Fibroblast of peridontal ligament (primary cell): ENCODE measurements around the gene CLEC16A.
A peak's percentile ranks its signal among the peaks of the same experiment; 100 is the strongest.

Experiments
- DNase-seq: peaks from one replicate; pipeline ENCODE4 v3.0.0-alpha.2; 2010; ENCODE audit errors: extremely low read depth

The CLEC16A gene

GRCh38 chr16:11016524-11016988 is 72.2 kb downstream of the CLEC16A start:
- DNase-seq = no peak

GRCh38 chr16:11016993-11017392 is 72.6 kb downstream of the CLEC16A start:
- DNase-seq = no peak

GRCh38 chr16:11017499-11017898 is 73.1 kb downstream of the CLEC16A start:
- no peak for DNase-seq

GRCh38 chr16:11020388-11020787 is 76.0 kb downstream of the CLEC16A start:
- DNase-seq = no peak

GRCh38 chr16:11020792-11021551 is 76.6 kb downstream of the CLEC16A start:
- peak; percentile 71 for DNase-seq

- no peak for DNase-seq
Measured at GRCh38 chr16:11022002-11022401, 77.6 kb downstream of the CLEC16A start.

GRCh38 chr16:11023262-11024039 is 79.1 kb downstream of the CLEC16A start:
- DNase-seq = no peak

GRCh38 chr16:11024333-11025053 is 80.1 kb downstream of the CLEC16A start:
- no peak for DNase-seq

GRCh38 chr16:11025120-11025531 is 80.8 kb downstream of the CLEC16A start:
- DNase-seq = no peak

GRCh38 chr16:11029948-11030347 is 85.6 kb downstream of the CLEC16A start:
- DNase-seq = no peak

- DNase-seq = no peak
Measured at GRCh38 chr16:11030990-11031510, 86.7 kb downstream of the CLEC16A start.

- no peak for DNase-seq
Measured at GRCh38 chr16:11032000-11032921, 87.9 kb downstream of the CLEC16A start.

GRCh38 chr16:11032922-11033291 is 88.5 kb downstream of the CLEC16A start:
- peak; percentile 76 for DNase-seq

- peak; percentile 98 for DNase-seq
Measured at GRCh38 chr16:11033629-11034420, 89.5 kb downstream of the CLEC16A start.

GRCh38 chr16:11034481-11034931 is 90.1 kb downstream of the CLEC16A start:
- no peak for DNase-seq

- DNase-seq = no peak
Measured at GRCh38 chr16:11035096-11035495, 90.7 kb downstream of the CLEC16A start.

GRCh38 chr16:11036040-11036439 is 91.7 kb downstream of the CLEC16A start:
- no peak for DNase-seq

GRCh38 chr16:11036868-11037410 is 92.6 kb downstream of the CLEC16A start:
- no peak for DNase-seq

- no peak for DNase-seq
Measured at GRCh38 chr16:11038305-11038704, 93.9 kb downstream of the CLEC16A start.

GRCh38 chr16:11038777-11039176 is 94.4 kb downstream of the CLEC16A start:
- DNase-seq = no peak
